K562 (cell line): Measurements from ENCODE around the gene CPLX3. TPM values are rescaled to one million over a fixed set of nuclear protein-coding genes. Genes with fewer than 3 reads are reported as not detected.

Experiments
- ADNP ChIP-seq: fragments of 200-800 bp; sonication (Bioruptor generic); IDR thresholded peaks from 2 replicates; pipeline ENCODE4 v1.6.1; 2016; ENCODE audit warnings: missing genetic modification characterization, missing compliant biosample characterization
- ATF1 ChIP-seq, 2 experiments: fragments of 450-650 bp in 1 of 2; IDR thresholded peaks; 2 replicates each; pipeline ENCODE4 v1.6.1; 2016; ENCODE audit warnings: missing compliant biosample characterization in 1 of 2, missing genetic modification characterization in 1 of 2
- CBFA2T3 ChIP-seq: fragments of 450-650 bp; IDR thresholded peaks from 2 replicates; pipeline ENCODE4 v1.6.1; 2017
- CBX3 ChIP-seq, 2 experiments: IDR thresholded peaks; 1 replicate in 1 of 2; 2 replicates in 1 of 2; pipeline ENCODE4 v1.6.1; 2012; ENCODE audit warnings: inconsistent platforms in 2 of 2, low read length in 2 of 2, borderline replicate concordance in 1 of 2, control low read depth in 1 of 2
- CCAR2 ChIP-seq: fragments of 200-400 bp; formaldehyde crosslinking; IDR thresholded peaks from 2 replicates; pipeline ENCODE4 v1.6.1; 2017; ENCODE audit warnings: mild to moderate bottlenecking, low read depth, low read length
- ELF2 ChIP-seq: fragments of 250-450 bp; sonication (Bioruptor Pico); IDR thresholded peaks from 2 replicates; pipeline ENCODE4 v1.5.0; 2021; ENCODE audit warnings: mild to moderate bottlenecking
- EZH2 ChIP-seq: IDR thresholded peaks from 2 replicates; pipeline ENCODE4 v1.6.1; 2012; ENCODE audit warnings: low read depth, mild to moderate bottlenecking, inconsistent platforms, low read length, borderline replicate concordance
- FIP1L1 ChIP-seq: fragments of 200-400 bp; formaldehyde crosslinking; IDR thresholded peaks from 2 replicates; pipeline ENCODE4 v1.6.1; 2018; ENCODE audit warnings: mild to moderate bottlenecking, low read depth, low read length; ENCODE audit not compliant: poor library complexity, severe bottlenecking
- KAT2B ChIP-seq: IDR thresholded peaks from one replicate; pipeline ENCODE4 v1.6.1; 2012; ENCODE audit warnings: low read depth, mild to moderate bottlenecking, control low read depth, inconsistent platforms, low read length, moderate library complexity
- RFX5 ChIP-seq: IDR thresholded peaks from 2 replicates; pipeline ENCODE4 v1.6.1; 2011; ENCODE audit warnings: low read depth, mild to moderate bottlenecking, improper control_type of control experiment, low read length
- RNF2 ChIP-seq: sonication (generic); IDR thresholded peaks from 2 replicates; pipeline ENCODE4 v1.6.1; 2016
- SMARCE1 ChIP-seq: fragments of 450-650 bp; IDR thresholded peaks from 2 replicates; pipeline ENCODE4 v1.7.1; 2016; ENCODE audit warnings: mild to moderate bottlenecking
- SNRNP70 ChIP-seq: fragments of 200-400 bp; formaldehyde crosslinking; optimal IDR thresholded peaks from 2 replicates; pipeline ENCODE3; 2017; ENCODE audit warnings: low read depth, low read length
- ZKSCAN8 ChIP-seq: fragments of 200-800 bp; sonication (Bioruptor generic); IDR thresholded peaks from 2 replicates; pipeline ENCODE4 v1.6.1; 2016; ENCODE audit warnings: missing genetic modification characterization, missing compliant biosample characterization
- ZNF124 ChIP-seq: sonication (generic); formaldehyde crosslinking; IDR thresholded peaks from 2 replicates; pipeline ENCODE4 v1.8.1; 2022; ENCODE audit warnings: missing genetic modification reagents
- ZNF143 ChIP-seq: sonication (generic); formaldehyde crosslinking; IDR thresholded peaks from 2 replicates; pipeline ENCODE4 v1.9.0; 2022; ENCODE audit warnings: mild to moderate bottlenecking, missing genetic modification reagents
- ZNF165 ChIP-seq: fragments of 250-450 bp; sonication (Bioruptor Pico); IDR thresholded peaks from 2 replicates; pipeline ENCODE4 v1.4.0; 2020; ENCODE audit warnings: borderline replicate concordance
- ZNF253 ChIP-seq: fragments of 250-450 bp; sonication (Bioruptor Pico); conservative IDR thresholded peaks from 2 replicates; pipeline ENCODE4 v1.6.1; 2021; ENCODE audit warnings: mild to moderate bottlenecking
- ZNF589 ChIP-seq: fragments of 200-800 bp; sonication (Bioruptor generic); IDR thresholded peaks from 2 replicates; pipeline ENCODE4 v1.6.1; 2016; ENCODE audit warnings: low read depth, missing genetic modification characterization, missing compliant biosample characterization
- ZNF696 ChIP-seq: fragments of 250-450 bp; sonication (Bioruptor Pico); conservative IDR thresholded peaks from 2 replicates; pipeline ENCODE4 v1.4.0; 2020; ENCODE audit warnings: mild to moderate bottlenecking, moderate library complexity
- ZNF717 ChIP-seq: fragments of 250-450 bp; sonication (Bioruptor Pico); IDR thresholded peaks from 2 replicates; pipeline ENCODE4 v1.5.0; 2021
- polyA plus RNA-seq, 8 experiments: library from polyadenylated mRNA; depleted of rRNA in 4 of 8; stranded (reverse) in 5 of 8; unstranded in 3 of 8; fragments of >200 nt; fragmentation: Nextera tagmentation in 2 of 8; fragmentation: Illumina TruSeq in 1 of 8; extraction: Ambion mirVana in 2 of 8; extraction: Trizol in 1 of 8; gene quantifications; 2 replicates each; pipeline versions ENCODE4 v1.2.1 to v1.2.3, GENCODE V29; 2011 to 2014; ENCODE audit warnings: inconsistent platforms in 1 of 8, missing spikeins in 1 of 8
- total RNA-seq, 7 experiments: library from RNA; depleted of rRNA in 6 of 7; stranded (reverse); fragments of >200 nt in 6 of 7; fragmentation: Illumina TruSeq in 2 of 7; extraction: Trizol in 2 of 7; gene quantifications; 2 replicates each; pipeline versions ENCODE4 v1.2.1 to v1.2.3, GENCODE V29; 2011 to 2021; ENCODE audit warnings: low replicate concordance in 1 of 7
- TF ChIP-seq, protein P1 (sequence below): fragments of 250-450 bp; sonication (Bioruptor Pico); IDR thresholded peaks from 2 replicates; pipeline ENCODE4 v1.8.0; 2021; ENCODE audit warnings: mild to moderate bottlenecking, moderate library complexity
- TF ChIP-seq, protein P2 (sequence below): fragments of 450-650 bp; conservative IDR thresholded peaks from 2 replicates; pipeline ENCODE4 v1.6.1; 2016; ENCODE audit warnings: missing genetic modification characterization, low read depth, mild to moderate bottlenecking, control low read depth, missing compliant biosample characterization
- TF ChIP-seq, protein P3 (sequence below), 2 experiments: IDR thresholded peaks; 2 replicates each; pipeline ENCODE4 v1.6.1; 2011; ENCODE audit warnings: borderline replicate concordance in 1 of 2, control low read depth in 1 of 2, low read depth in 1 of 2, low read length in 1 of 2, mild to moderate bottlenecking in 1 of 2, mixed read lengths in 1 of 2, moderate library complexity in 1 of 2; ENCODE audit not compliant: insufficient read depth in 1 of 2, insufficient read length in 1 of 2, poor library complexity in 1 of 2, severe bottlenecking in 1 of 2; ENCODE audit errors: extremely low read depth in 1 of 2
- TF ChIP-seq, protein P4 (sequence below): sonication (generic); formaldehyde crosslinking; IDR thresholded peaks from 2 replicates; pipeline ENCODE4 v1.9.0; 2022; ENCODE audit warnings: mild to moderate bottlenecking, missing genetic modification reagents

Gene CPLX3
- total and polyA plus RNA-seq, 9 of the 15 experiments (the other 6 are each of a cell fraction or from before 2014, with no cell fraction given) = not detected

DNA sequence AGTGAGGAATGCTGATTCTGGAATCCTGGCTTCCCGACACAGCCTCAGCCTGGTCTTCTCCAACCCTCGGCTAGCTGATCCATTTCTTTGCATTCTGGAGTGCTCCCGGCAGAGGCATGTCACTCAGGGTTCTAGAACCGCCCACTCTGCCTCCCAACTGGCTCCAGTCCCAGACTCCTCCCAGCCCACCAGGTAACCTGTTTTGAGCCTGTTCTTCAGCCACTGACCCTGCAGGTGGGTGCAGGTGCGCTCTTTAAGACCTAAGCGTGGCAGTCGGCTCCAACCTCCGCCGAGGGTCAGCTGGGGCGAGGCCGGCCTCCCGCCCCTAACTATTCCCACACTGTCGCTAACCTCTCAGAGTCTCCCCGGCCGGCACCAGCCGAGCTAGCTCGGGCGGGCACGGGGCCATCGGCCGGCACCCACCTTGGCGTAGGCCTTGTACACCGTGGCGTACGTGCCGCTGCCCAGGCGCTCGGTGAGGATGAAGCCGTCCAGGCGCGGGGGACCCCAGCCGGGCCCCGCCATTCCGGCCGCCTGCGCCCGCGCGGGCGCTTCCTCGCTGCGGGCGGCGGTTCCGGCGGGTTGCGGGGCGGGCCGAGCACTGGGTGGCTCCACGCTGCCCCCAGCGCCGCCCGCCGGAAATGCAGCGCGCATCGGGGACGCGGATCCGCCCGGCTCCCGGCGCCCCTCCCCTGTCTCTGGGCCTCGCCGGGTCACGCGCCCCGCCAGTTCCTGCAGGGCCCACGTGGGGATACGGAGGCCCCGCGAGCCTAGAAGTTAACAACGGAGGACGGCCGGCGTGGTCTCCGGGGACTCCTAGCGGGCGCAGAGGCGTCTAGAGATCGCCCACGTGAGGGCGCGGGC lies 16.4 kb downstream of the CPLX3 start, which contains the start of gene ULK3 (continued):
- TF ChIP-seq ATF1 (CRISPR knock-in tag; IDR thresholded peaks at IDR 0.05) (no peak), ATF1 (tag; IDR thresholded peaks at IDR 0.05) (peak; percentile 64), CBFA2T3 (peak; percentile 16; the same call in 1 of the 2 replicates), EZH2 (no peak), CBX3 (IDR thresholded peaks at IDR 0.05; ENCODE audit: borderline replicate concordance in 1 of 2, low read length in 2 of 2) (no peak), ZNF589 (0 out of 2 replicates have a peak, but pooled peaks have one; percentile 51), KAT2B (no peak), SNRNP70 (no peak), ZNF124 (CRISPR knock-in tag) (no peak), ZNF696 (CRISPR knock-in tag) (no peak), ADNP (tag) (no peak), ZNF717 (CRISPR knock-in tag) (no peak), ZNF253 (CRISPR knock-in tag) (no peak), SMARCE1 (no peak), ZNF143 (CRISPR knock-in tag) (no peak), RNF2 (peak; percentile 83), RFX5 (no peak), CCAR2 (no peak), FIP1L1 (peak; percentile 95), ZKSCAN8 (no peak), ZNF165 (no peak), ELF2 (no peak; the same call in 1 of the 2 replicates)
- TF ChIP-seq, protein P1, sequence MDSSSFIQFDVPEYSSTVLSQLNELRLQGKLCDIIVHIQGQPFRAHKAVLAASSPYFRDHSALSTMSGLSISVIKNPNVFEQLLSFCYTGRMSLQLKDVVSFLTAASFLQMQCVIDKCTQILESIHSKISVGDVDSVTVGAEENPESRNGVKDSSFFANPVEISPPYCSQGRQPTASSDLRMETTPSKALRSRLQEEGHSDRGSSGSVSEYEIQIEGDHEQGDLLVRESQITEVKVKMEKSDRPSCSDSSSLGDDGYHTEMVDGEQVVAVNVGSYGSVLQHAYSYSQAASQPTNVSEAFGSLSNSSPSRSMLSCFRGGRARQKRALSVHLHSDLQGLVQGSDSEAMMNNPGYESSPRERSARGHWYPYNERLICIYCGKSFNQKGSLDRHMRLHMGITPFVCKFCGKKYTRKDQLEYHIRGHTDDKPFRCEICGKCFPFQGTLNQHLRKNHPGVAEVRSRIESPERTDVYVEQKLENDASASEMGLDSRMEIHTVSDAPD (CRISPR knock-in tag) = no peak
- TF ChIP-seq, protein P2, sequence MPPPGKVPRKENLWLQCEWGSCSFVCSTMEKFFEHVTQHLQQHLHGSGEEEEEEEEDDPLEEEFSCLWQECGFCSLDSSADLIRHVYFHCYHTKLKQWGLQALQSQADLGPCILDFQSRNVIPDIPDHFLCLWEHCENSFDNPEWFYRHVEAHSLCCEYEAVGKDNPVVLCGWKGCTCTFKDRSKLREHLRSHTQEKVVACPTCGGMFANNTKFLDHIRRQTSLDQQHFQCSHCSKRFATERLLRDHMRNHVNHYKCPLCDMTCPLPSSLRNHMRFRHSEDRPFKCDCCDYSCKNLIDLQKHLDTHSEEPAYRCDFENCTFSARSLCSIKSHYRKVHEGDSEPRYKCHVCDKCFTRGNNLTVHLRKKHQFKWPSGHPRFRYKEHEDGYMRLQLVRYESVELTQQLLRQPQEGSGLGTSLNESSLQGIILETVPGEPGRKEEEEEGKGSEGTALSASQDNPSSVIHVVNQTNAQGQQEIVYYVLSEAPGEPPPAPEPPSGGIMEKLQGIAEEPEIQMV = no peak
- TF ChIP-seq, protein P3, sequence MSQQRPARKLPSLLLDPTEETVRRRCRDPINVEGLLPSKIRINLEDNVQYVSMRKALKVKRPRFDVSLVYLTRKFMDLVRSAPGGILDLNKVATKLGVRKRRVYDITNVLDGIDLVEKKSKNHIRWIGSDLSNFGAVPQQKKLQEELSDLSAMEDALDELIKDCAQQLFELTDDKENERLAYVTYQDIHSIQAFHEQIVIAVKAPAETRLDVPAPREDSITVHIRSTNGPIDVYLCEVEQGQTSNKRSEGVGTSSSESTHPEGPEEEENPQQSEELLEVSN (IDR thresholded peaks at IDR 0.05; ENCODE audit: borderline replicate concordance in 1 of 2, extremely low read depth in 1 of 2, insufficient read depth in 1 of 2, insufficient read length in 1 of 2, low read depth in 1 of 2, low read length in 1 of 2, poor library complexity in 1 of 2, severe bottlenecking in 1 of 2) = peak; percentile 70 to 87
- TF ChIP-seq, protein P4, sequence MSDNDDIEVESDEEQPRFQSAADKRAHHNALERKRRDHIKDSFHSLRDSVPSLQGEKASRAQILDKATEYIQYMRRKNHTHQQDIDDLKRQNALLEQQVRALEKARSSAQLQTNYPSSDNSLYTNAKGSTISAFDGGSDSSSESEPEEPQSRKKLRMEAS (CRISPR knock-in tag) = peak; percentile 98
